DOHH2 (cell line): Measurements from ENCODE around the gene VKORC1.

Experiments
- H3F3A ChIP-seq: fragments of 200-600 bp; sonication (generic), shearing (Covaris generic); 2 replicates; pipeline ENCODE4 v1.6.0; 2016; ENCODE audit warnings: antibody characterized with exemption, mild to moderate bottlenecking; ENCODE audit not compliant: control insufficient read depth, insufficient read depth
- H3K27ac ChIP-seq: fragments of 200-600 bp; sonication (generic); 2 replicates; pipeline ENCODE4 v1.5.1; 2014; ENCODE audit warnings: low read depth, mild to moderate bottlenecking, low read length, moderate library complexity
- H3K27me3 ChIP-seq: fragments of 200-600 bp; sonication (generic); 2 replicates; pipeline ENCODE4 v1.6.1; 2014; ENCODE audit warnings: mild to moderate bottlenecking, low read length, mixed read lengths; ENCODE audit not compliant: control insufficient read depth
- H3K36me3 ChIP-seq: fragments of 200-600 bp; sonication (generic); 2 replicates; pipeline ENCODE4 v1.6.1; 2014; ENCODE audit warnings: mild to moderate bottlenecking, low read length, moderate library complexity, mixed read lengths; ENCODE audit not compliant: control insufficient read depth
- H3K4me1 ChIP-seq: fragments of 200-600 bp; sonication (generic); 2 replicates; pipeline ENCODE4 v1.6.1; 2014; ENCODE audit warnings: mild to moderate bottlenecking, low read length, mixed read lengths; ENCODE audit not compliant: control insufficient read depth
- H3K4me2 ChIP-seq: fragments of 200-600 bp; sonication (generic); 2 replicates; pipeline ENCODE4 v1.6.0; 2014; ENCODE audit warnings: mild to moderate bottlenecking, low read length, moderate library complexity
- H3K4me3 ChIP-seq: fragments of 200-600 bp; sonication (generic); 2 replicates; pipeline ENCODE4 v1.5.1; 2014; ENCODE audit warnings: mild to moderate bottlenecking, low read length, mixed read lengths
- H3K79me2 ChIP-seq: fragments of 200-600 bp; sonication (generic); 2 replicates; pipeline ENCODE4 v1.6.1; 2014; ENCODE audit warnings: mild to moderate bottlenecking, low read length, mixed read lengths; ENCODE audit not compliant: control insufficient read depth
- H3K9me2 ChIP-seq: fragments of 200-600 bp; sonication (generic); replicated peaks from 2 replicates; pipeline ENCODE4 v1.6.1; 2014; ENCODE audit warnings: mild to moderate bottlenecking, low read length, mixed read lengths; ENCODE audit not compliant: control insufficient read depth
- H3K9me3 ChIP-seq: fragments of 200-600 bp; sonication (generic); 2 replicates; pipeline ENCODE4 v1.6.1; 2014; ENCODE audit warnings: antibody characterized with exemption, low read length, mixed read lengths; ENCODE audit not compliant: control insufficient read depth, insufficient read depth
- H4K20me1 ChIP-seq: fragments of 200-600 bp; sonication (generic); 2 replicates; pipeline ENCODE4 v1.6.0; 2014; ENCODE audit warnings: low read depth, mild to moderate bottlenecking, antibody characterized with exemption, low read length, moderate library complexity; ENCODE audit not compliant: control insufficient read depth, insufficient read depth
- EZH2phosphoT487 ChIP-seq: fragments of 200-600 bp; sonication (generic); IDR thresholded peaks from 2 replicates; pipeline ENCODE4 v1.6.1; 2017; ENCODE audit warnings: borderline replicate concordance, mild to moderate bottlenecking, antibody characterized with exemption, low read length, moderate library complexity, mixed read lengths
- TF ChIP-seq, protein P1 (sequence below): fragments of 200-600 bp; sonication (generic); IDR thresholded peaks from one replicate; pipeline ENCODE4 v1.5.1; 2014; ENCODE audit warnings: antibody characterized with exemption, mild to moderate bottlenecking, low read depth, low read length; ENCODE audit not compliant: poor library complexity, severe bottlenecking

VKORC1 gene

DNA sequence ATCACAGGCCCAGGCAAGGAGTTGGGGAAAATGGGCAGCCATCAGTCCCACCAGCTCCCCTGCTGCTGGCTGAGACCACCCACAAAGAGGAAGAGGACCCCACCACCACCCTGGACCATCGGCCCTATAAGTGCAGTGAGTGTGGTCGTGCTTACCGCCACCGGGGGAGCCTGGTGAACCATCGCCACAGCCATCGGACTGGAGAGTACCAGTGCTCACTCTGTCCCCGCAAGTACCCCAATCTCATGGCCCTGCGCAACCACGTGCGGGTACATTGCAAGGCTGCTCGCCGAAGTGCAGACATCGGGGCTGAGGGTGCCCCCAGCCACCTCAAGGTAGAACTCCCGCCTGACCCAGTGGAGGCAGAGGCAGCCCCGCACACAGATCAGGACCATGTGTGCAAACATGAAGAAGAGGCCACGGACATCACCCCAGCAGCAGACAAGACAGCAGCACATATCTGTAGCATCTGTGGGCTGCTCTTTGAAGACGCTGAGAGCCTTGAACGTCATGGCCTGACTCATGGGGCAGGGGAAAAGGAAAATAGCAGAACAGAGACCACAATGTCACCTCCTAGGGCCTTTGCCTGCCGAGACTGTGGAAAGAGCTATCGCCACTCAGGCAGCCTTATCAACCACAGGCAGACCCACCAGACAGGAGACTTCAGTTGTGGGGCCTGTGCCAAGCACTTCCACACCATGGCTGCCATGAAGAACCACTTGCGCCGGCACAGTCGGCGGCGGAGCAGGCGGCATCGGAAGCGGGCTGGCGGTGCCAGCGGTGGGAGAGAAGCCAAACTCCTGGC, 16.8 kb downstream of the VKORC1 start:
- H4K20me1 ChIP-seq, result peaks cover 9% of the 10 kb centered on the region; the same call in 1 of the 2 replicates
- peaks cover 76% of the 10 kb centered on the region for H3K79me2 ChIP-seq
- H3K36me3 ChIP-seq, result peaks cover 75% of the 10 kb centered on the region

DNA sequence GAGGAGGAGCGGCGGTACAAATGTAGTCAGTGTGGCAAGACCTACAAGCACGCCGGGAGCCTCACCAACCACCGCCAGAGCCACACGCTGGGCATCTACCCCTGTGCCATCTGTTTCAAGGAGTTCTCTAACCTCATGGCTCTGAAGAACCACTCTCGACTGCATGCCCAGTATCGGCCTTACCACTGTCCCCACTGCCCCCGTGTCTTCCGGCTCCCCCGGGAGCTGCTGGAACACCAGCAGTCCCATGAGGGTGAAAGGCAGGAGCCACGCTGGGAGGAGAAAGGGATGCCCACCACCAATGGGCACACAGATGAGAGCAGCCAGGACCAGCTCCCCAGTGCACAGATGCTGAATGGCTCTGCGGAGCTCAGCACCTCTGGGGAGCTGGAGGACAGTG, 17.6 kb downstream of the VKORC1 start:
- Histone ChIP-seq H3K27ac (no peak overlapping the region), H3K9me3 (no peaks in the 10 kb centered on the region), H3K79me2 (peaks cover 84% of the 10 kb centered on the region), H3F3A (0 out of 2 replicates have a peak, but pooled peaks cover 2% of the 10 kb centered on the region), H3K4me1 (peaks cover 16% of the 10 kb centered on the region), H3K9me2 (no peaks in the 10 kb centered on the region), H3K4me3 (no peak overlapping the region), H3K36me3 (peaks cover 69% of the 10 kb centered on the region), H3K4me2 (no peak overlapping the region), H4K20me1 (peaks cover 5% of the 10 kb centered on the region; the same call in 1 of the 2 replicates), H3K27me3 (no peaks in the 10 kb centered on the region)
- TF ChIP-seq, protein P1, sequence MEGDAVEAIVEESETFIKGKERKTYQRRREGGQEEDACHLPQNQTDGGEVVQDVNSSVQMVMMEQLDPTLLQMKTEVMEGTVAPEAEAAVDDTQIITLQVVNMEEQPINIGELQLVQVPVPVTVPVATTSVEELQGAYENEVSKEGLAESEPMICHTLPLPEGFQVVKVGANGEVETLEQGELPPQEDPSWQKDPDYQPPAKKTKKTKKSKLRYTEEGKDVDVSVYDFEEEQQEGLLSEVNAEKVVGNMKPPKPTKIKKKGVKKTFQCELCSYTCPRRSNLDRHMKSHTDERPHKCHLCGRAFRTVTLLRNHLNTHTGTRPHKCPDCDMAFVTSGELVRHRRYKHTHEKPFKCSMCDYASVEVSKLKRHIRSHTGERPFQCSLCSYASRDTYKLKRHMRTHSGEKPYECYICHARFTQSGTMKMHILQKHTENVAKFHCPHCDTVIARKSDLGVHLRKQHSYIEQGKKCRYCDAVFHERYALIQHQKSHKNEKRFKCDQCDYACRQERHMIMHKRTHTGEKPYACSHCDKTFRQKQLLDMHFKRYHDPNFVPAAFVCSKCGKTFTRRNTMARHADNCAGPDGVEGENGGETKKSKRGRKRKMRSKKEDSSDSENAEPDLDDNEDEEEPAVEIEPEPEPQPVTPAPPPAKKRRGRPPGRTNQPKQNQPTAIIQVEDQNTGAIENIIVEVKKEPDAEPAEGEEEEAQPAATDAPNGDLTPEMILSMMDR, result no peak
- TF ChIP-seq EZH2phosphoT487, result no peak

More for the DNA sequence above, 16.8 kb downstream of the VKORC1 start:
- H3K27ac ChIP-seq, result no peak overlapping the region
- TF ChIP-seq, protein P1, result no peak
- no peak for TF ChIP-seq EZH2phosphoT487
- H3K4me3 ChIP-seq, result no peak overlapping the region
- H3K4me2 ChIP-seq, result no peak overlapping the region
- no peaks in the 10 kb centered on the region for H3K27me3 ChIP-seq
- H3K9me2 ChIP-seq, result no peaks in the 10 kb centered on the region
- 0 out of 2 replicates have a peak, but pooled peaks cover 2% of the 10 kb centered on the region for H3F3A ChIP-seq
- no peaks in the 10 kb centered on the region for H3K9me3 ChIP-seq
- peaks cover 12% of the 10 kb centered on the region for H3K4me1 ChIP-seq

DNA sequence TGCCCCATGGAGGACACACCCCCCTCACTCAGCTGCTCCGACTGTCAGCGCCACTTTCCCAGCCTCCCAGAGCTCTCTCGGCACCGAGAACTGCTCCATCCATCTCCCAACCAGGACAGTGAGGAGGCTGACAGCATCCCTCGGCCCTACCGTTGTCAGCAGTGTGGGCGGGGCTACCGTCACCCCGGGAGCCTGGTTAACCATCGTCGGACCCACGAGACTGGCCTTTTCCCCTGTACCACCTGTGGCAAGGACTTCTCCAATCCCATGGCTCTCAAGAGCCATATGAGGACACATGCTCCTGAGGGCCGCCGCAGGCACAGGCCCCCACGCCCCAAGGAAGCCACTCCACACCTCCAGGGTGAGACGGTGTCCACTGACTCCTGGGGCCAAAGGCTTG, 18.3 kb downstream of the VKORC1 start:
- Histone ChIP-seq H3F3A (0 out of 2 replicates have a peak, but pooled peaks cover 2% of the 10 kb centered on the region), H4K20me1 (peaks cover 5% of the 10 kb centered on the region; the same call in 1 of the 2 replicates), H3K4me1 (peaks cover 22% of the 10 kb centered on the region), H3K36me3 (peaks cover 66% of the 10 kb centered on the region), H3K9me3 (no peaks in the 10 kb centered on the region), H3K27ac (no peak overlapping the region), H3K27me3 (no peaks in the 10 kb centered on the region), H3K4me3 (no peak overlapping the region), H3K4me2 (no peak overlapping the region), H3K79me2 (peaks cover 91% of the 10 kb centered on the region), H3K9me2 (no peaks in the 10 kb centered on the region)
- no peak for TF ChIP-seq EZH2phosphoT487
- TF ChIP-seq, protein P1, result no peak
